Measurements from ENCODE around the gene TCEANC2.

DNA sequence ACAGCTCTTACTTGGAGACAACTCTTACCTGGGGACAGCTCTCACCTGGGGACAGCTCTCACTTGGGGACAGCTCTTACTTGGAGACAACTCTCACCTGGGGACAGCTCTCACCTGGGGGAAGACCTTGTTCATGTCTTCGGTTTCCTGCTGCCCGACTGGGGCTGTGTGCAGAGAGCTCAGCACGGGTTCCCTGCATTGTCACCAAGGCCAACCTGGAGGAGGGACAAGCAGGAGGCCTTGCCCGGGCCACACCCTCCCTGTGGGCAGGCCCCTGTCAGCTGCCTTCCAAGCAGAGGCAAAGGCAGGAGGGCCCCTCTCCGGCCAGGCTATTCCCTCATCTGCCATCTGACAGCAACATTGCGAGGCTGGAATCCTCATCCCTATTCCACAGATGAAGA, 35.4 kb upstream of the TCEANC2 start, which contains the start of gene LDLRAD1:
- TF ChIP-seq, protein P1, sequence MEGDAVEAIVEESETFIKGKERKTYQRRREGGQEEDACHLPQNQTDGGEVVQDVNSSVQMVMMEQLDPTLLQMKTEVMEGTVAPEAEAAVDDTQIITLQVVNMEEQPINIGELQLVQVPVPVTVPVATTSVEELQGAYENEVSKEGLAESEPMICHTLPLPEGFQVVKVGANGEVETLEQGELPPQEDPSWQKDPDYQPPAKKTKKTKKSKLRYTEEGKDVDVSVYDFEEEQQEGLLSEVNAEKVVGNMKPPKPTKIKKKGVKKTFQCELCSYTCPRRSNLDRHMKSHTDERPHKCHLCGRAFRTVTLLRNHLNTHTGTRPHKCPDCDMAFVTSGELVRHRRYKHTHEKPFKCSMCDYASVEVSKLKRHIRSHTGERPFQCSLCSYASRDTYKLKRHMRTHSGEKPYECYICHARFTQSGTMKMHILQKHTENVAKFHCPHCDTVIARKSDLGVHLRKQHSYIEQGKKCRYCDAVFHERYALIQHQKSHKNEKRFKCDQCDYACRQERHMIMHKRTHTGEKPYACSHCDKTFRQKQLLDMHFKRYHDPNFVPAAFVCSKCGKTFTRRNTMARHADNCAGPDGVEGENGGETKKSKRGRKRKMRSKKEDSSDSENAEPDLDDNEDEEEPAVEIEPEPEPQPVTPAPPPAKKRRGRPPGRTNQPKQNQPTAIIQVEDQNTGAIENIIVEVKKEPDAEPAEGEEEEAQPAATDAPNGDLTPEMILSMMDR (IDR thresholded peaks at IDR 0.05): no peak
- no peak for TF ChIP-seq POLR2A (IDR thresholded peaks at IDR 0.05)

All from uterus (tissue), 2 donors.